Karpas-422 (cell line): ENCODE results near the gene WNT1. TPM values are rescaled to one million over a fixed set of nuclear protein-coding genes. Genes with fewer than 3 reads are reported as not detected.

ENCODE experiments used
- DNase-seq: peaks from one replicate; pipeline ENCODE4 v3.0.0-alpha.2; 2015
- H2AFZ ChIP-seq: fragments of 200-600 bp; sonication (generic); 2 replicates; pipeline ENCODE4 v1.6.1; 2014; ENCODE audit warnings: antibody characterized with exemption, low read length, mixed read lengths
- H3K27ac ChIP-seq: fragments of 200-600 bp; sonication (generic); 2 replicates; pipeline ENCODE4 v1.5.1; 2014; ENCODE audit warnings: mild to moderate bottlenecking, low read length, moderate library complexity
- H3K27me3 ChIP-seq: fragments of 200-600 bp; sonication (generic); 2 replicates; pipeline ENCODE4 v1.6.1; 2014; ENCODE audit warnings: low read length, mixed read lengths
- H3K36me3 ChIP-seq: fragments of 200-600 bp; sonication (generic); 2 replicates; pipeline ENCODE4 v1.6.1; 2014; ENCODE audit warnings: low read length, mixed read lengths; ENCODE audit not compliant: insufficient read depth
- H3K4me1 ChIP-seq: fragments of 200-600 bp; sonication (generic); 2 replicates; pipeline ENCODE4 v1.6.1; 2014; ENCODE audit warnings: mild to moderate bottlenecking, low read length, mixed read lengths
- H3K4me2 ChIP-seq: fragments of 200-600 bp; sonication (generic); 2 replicates; pipeline ENCODE4 v1.6.1; 2014; ENCODE audit warnings: low read length, low read depth, mild to moderate bottlenecking; ENCODE audit not compliant: poor library complexity, severe bottlenecking
- H3K4me3 ChIP-seq: fragments of 200-600 bp; sonication (generic); 2 replicates; pipeline ENCODE4 v1.5.1; 2014; ENCODE audit warnings: mild to moderate bottlenecking, antibody characterized with exemption, low read length, mixed read lengths
- H3K79me2 ChIP-seq: fragments of 200-600 bp; sonication (generic); 2 replicates; pipeline ENCODE4 v1.6.1; 2014; ENCODE audit warnings: mild to moderate bottlenecking, low read length, mixed read lengths
- H3K9ac ChIP-seq: fragments of 200-600 bp; sonication (generic); 2 replicates; pipeline ENCODE4 v1.6.0; 2014; ENCODE audit warnings: low read length
- H3K9me2 ChIP-seq: fragments of 200-600 bp; sonication (generic), shearing (Covaris generic); replicated peaks from 2 replicates; pipeline ENCODE4 v1.6.0; 2014; ENCODE audit warnings: mild to moderate bottlenecking, low read length, moderate library complexity; ENCODE audit not compliant: insufficient read depth
- H3K9me3 ChIP-seq: fragments of 300-700, 200-600 bp; sonication (generic); 2 replicates; pipeline ENCODE4 v1.6.1; 2014; ENCODE audit warnings: low read length, mixed read lengths
- H4K20me1 ChIP-seq: fragments of 200-600 bp; sonication (generic); 2 replicates; pipeline ENCODE4 v1.6.1; 2014; ENCODE audit warnings: mild to moderate bottlenecking, antibody characterized with exemption, low read length, low read depth; ENCODE audit not compliant: insufficient read depth
- total RNA-seq: library from RNA; depleted of rRNA; stranded (reverse); fragments of >200 nt; shearing (Covaris generic); gene quantifications from 2 replicates; pipeline ENCODE4 v1.2.3, GENCODE V29; 2014; ENCODE audit warnings: low replicate concordance; rRNA removed

The WNT1 gene
- total RNA-seq: not detected in 2 replicates

DNA sequence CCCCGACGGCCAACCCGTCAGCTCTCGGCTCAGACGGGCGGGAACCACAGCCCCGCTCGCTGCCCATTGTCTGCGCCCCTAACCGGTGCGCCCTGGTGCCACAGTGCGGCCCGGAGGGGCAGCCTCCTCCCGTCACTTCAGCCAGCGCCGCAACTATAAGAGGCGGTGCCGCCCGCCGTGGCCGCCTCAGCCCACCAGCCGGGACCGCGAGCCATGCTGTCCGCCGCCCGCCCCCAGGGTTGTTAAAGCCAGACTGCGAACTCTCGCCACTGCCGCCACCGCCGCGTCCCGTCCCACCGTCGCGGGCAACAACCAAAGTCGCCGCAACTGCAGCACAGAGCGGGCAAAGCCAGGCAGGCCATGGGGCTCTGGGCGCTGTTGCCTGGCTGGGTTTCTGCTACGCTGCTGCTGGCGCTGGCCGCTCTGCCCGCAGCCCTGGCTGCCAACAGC, at the start of gene WNT1:
Gene WNT1, plus strand, starts transcription at position 32 of the 450 bp plus-strand sequence. Its CDS starts 329 bp downstream, at position 361.
- no peaks in the 10 kb centered on the region for H4K20me1 ChIP-seq
- H3K9me3 ChIP-seq: no peaks in the 10 kb centered on the region
- no peak within 1 kb of the TSS for H3K27ac ChIP-seq
- H3K9ac ChIP-seq: peak within 1 kb of the TSS; percentile 45
- H3K36me3 ChIP-seq: no peaks in the 10 kb centered on the region
- H3K4me3 ChIP-seq: peak within 1 kb of the TSS; percentile 47; the same call in 1 of the 2 replicates
- H3K4me1 ChIP-seq: peaks cover 10% of the 10 kb centered on the region
- peak within 1 kb of the TSS; percentile 57 for H3K4me2 ChIP-seq
- DNase-seq: no peak
- H2AFZ ChIP-seq: no peak within 1 kb of the TSS
- no peaks in the 10 kb centered on the region for H3K27me3 ChIP-seq
- H3K9me2 ChIP-seq: no peaks in the 10 kb centered on the region
- H3K79me2 ChIP-seq: no peaks in the 10 kb centered on the region

DNA sequence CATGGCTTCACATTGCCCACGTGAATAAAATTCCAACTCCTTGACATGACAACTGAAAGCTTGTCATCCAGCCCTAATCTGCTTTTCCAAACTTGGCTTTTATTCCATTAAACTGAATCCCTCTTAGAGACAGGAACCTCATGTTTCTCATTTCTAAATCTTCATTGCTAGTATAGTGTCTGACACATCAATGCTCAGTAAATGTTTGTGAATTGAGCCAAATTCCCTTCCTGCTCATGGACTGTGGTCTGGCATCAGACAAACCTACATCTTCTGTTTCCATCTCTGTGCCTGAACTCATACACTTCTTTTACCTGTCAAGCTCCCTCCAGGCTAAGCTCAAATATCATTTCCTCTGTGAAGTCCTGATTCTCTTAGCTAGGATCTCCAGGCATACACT, 48.6 kb upstream of the WNT1 start:
- Histone ChIP-seq H3K9me3 (no peaks in the 10 kb centered on the region), H4K20me1 (no peaks in the 10 kb centered on the region), H3K9ac (no peak overlapping the region), H3K4me1 (peaks cover 6% of the 10 kb centered on the region), H3K4me3 (no peak overlapping the region), H3K9me2 (no peaks in the 10 kb centered on the region), H2AFZ (no peak overlapping the region), H3K36me3 (peaks cover 26% of the 10 kb centered on the region; the same call in 1 of the 2 replicates), H3K27me3 (no peaks in the 10 kb centered on the region), H3K4me2 (no peak overlapping the region), H3K27ac (no peak overlapping the region), H3K79me2 (0 out of 2 replicates have a peak, but pooled peaks cover 3% of the 10 kb centered on the region)
- no peak for DNase-seq

DNA sequence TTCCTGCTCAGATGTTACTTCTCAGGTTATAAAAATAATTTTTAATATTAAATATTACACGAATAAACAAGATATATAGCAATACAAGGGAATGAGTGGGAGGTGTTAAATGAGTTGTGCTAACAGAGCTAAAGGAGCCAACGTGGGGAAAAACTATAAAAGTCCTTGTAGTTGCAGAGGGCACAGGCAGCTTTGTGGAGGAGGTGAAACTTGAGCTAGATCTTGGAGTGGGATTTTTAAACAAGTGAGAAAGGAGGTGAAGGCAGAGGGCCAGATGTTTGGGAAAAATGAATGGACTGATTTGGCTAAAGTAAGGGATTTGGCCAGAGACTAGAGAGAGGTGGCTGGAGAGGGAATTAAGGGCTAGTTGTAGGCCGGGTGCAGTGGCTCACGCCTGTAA, 47.6 kb upstream of the WNT1 start:
- no peak overlapping the region for H3K9ac ChIP-seq
- no peaks in the 10 kb centered on the region for H4K20me1 ChIP-seq
- no peaks in the 10 kb centered on the region for H3K27me3 ChIP-seq
- H3K4me2 ChIP-seq: no peak overlapping the region
- no peak for DNase-seq
- H3K79me2 ChIP-seq: 0 out of 2 replicates have a peak, but pooled peaks cover 3% of the 10 kb centered on the region
- H3K9me3 ChIP-seq: no peaks in the 10 kb centered on the region
- no peak overlapping the region for H2AFZ ChIP-seq
- H3K9me2 ChIP-seq: no peaks in the 10 kb centered on the region
- H3K36me3 ChIP-seq: peaks cover 29% of the 10 kb centered on the region; the same call in 1 of the 2 replicates
- no peak overlapping the region for H3K27ac ChIP-seq
- H3K4me3 ChIP-seq: no peak overlapping the region
- peaks cover 6% of the 10 kb centered on the region for H3K4me1 ChIP-seq

DNA sequence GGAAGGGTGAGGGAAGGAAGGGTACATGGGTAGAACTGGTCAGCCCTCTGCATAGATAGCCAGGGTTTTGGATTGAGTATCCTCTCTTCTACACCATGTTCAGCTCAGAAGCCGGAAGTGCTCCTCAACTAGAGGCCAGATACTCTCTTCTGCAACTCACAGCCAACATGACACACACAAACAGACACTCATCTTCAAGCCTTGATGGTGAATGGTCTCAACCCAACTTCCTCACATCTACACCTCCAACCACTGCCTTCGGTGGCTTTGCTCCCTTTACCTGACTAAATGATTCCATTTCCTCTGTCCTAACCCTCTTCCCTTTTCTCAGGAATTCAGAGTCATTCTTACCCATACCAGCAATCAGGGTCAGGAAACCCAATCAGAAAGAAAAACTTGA, 45.2 kb upstream of the WNT1 start:
- Histone ChIP-seq H3K36me3 (peaks cover 35% of the 10 kb centered on the region; the same call in 1 of the 2 replicates), H3K27ac (no peak overlapping the region), H3K9me2 (no peaks in the 10 kb centered on the region), H3K9ac (no peak overlapping the region), H3K9me3 (no peaks in the 10 kb centered on the region), H2AFZ (no peak overlapping the region), H3K27me3 (no peaks in the 10 kb centered on the region), H3K79me2 (0 out of 2 replicates have a peak, but pooled peaks cover 3% of the 10 kb centered on the region), H3K4me3 (no peak overlapping the region), H4K20me1 (peaks cover 6% of the 10 kb centered on the region; the same call in 1 of the 2 replicates), H3K4me1 (no peaks in the 10 kb centered on the region), H3K4me2 (no peak overlapping the region)
- DNase-seq: no peak

DNA sequence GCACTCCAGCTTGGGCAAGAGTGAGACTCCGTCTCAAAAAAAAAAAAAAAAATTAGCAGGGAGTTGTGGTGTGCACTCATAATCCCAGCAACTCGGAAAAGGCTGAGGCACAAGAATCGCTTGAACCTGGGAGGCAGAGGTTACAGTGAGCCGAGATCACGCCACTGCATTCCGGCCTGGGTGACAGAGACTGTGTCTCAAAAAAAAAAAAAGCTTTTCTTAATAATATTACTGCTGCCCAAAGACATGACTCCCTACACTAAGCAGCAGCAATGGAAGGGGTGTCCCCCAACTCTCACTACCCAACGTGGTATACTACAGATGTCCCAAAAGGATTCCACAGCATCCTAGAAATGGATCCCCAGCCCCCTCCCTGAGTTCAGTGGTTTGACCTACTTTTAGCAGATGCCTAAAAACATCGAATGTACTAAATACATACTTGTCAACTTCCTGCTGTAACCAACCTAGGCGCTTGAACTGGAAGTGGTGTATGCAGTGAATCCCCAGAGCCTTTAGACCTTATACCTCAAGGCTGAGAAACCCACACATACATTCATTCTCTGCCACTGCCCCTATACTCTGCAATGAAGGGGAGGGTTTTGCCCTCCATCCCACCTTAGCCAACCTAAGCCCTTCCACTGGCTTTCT, 44.3 kb upstream of the WNT1 start:
- no peak for DNase-seq
- no peaks in the 10 kb centered on the region for H3K27me3 ChIP-seq
- no peak overlapping the region for H2AFZ ChIP-seq
- H3K79me2 ChIP-seq: 0 out of 2 replicates have a peak, but pooled peaks cover 3% of the 10 kb centered on the region
- H3K4me2 ChIP-seq: no peak overlapping the region
- no peaks in the 10 kb centered on the region for H3K4me1 ChIP-seq
- peaks cover 35% of the 10 kb centered on the region; the same call in 1 of the 2 replicates for H3K36me3 ChIP-seq
- no peaks in the 10 kb centered on the region for H3K9me2 ChIP-seq
- no peaks in the 10 kb centered on the region for H3K9me3 ChIP-seq
- no peak overlapping the region for H3K4me3 ChIP-seq
- H4K20me1 ChIP-seq: peaks cover 6% of the 10 kb centered on the region; the same call in 1 of the 2 replicates
- H3K9ac ChIP-seq: no peak overlapping the region
- no peak overlapping the region for H3K27ac ChIP-seq

DNA sequence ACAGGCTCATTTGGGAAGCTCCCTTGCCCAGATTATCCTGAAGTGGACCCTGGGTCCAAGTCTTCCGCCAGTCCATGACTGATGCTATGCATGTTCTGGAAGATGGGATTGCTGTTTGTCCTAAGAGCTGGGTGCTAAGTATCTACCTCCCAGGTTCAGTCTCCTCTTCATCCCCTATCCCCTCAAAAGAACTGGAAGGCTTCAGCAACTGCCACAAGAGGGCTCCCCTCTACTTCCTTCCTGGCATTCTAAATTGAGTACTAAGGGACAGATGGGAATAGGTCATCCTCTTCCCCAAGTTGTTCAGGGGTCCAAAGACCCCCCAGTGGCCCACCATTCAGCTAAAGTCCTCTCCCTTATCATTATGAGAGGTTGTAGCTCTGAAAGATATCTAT, 43.8 kb upstream of the WNT1 start:
- Histone ChIP-seq H3K4me1 (no peaks in the 10 kb centered on the region), H3K9ac (no peak overlapping the region), H3K27me3 (no peaks in the 10 kb centered on the region), H3K4me3 (no peak overlapping the region), H3K4me2 (no peak overlapping the region), H3K9me2 (no peaks in the 10 kb centered on the region), H3K79me2 (0 out of 2 replicates have a peak, but pooled peaks cover 3% of the 10 kb centered on the region), H3K9me3 (no peaks in the 10 kb centered on the region), H4K20me1 (peaks cover 6% of the 10 kb centered on the region; the same call in 1 of the 2 replicates), H2AFZ (no peak overlapping the region), H3K27ac (no peak overlapping the region), H3K36me3 (peaks cover 35% of the 10 kb centered on the region; the same call in 1 of the 2 replicates)
- DNase-seq: no peak

DNA sequence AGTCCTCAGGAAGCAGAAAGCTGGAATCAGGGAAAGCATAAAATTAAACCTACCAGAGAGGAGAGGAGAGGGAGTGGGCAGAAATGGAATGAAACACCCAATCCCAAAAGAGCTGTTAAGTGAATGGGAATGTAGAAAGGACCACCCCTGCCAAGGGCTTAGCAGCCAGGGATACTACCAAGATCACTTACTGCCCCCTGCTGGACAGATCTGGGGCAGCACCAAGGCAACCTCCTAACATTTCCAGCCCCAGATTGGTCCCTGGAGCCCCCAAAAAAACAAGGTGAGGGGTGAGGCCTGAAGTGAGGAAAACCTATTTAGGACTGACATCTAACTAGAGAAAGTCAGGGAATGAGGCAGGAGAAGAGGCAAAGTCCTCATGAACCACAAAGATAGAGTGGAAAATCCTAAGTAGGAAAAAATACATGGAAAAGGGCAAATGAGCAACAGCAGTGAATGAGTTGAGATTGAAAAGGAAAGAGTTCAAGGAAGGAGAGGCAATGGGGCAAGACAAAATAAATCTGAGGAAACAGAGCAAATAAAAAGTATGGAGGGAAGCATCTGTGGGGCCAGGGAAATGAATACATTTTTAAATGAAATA, 41.6 kb upstream of the WNT1 start:
- H3K79me2 ChIP-seq: 0 out of 2 replicates have a peak, but pooled peaks cover 3% of the 10 kb centered on the region
- peaks cover 11% of the 10 kb centered on the region; the same call in 1 of the 2 replicates for H4K20me1 ChIP-seq
- peaks cover 30% of the 10 kb centered on the region; the same call in 1 of the 2 replicates for H3K36me3 ChIP-seq
- H3K27me3 ChIP-seq: no peaks in the 10 kb centered on the region
- DNase-seq: peak; percentile 90
- H2AFZ ChIP-seq: no peak overlapping the region
- H3K9ac ChIP-seq: no peak overlapping the region
- no peaks in the 10 kb centered on the region for H3K9me3 ChIP-seq
- no peak overlapping the region for H3K27ac ChIP-seq
- no peak overlapping the region for H3K4me3 ChIP-seq
- no peaks in the 10 kb centered on the region for H3K9me2 ChIP-seq
- H3K4me1 ChIP-seq: no peaks in the 10 kb centered on the region
- H3K4me2 ChIP-seq: no peak overlapping the region

DNA sequence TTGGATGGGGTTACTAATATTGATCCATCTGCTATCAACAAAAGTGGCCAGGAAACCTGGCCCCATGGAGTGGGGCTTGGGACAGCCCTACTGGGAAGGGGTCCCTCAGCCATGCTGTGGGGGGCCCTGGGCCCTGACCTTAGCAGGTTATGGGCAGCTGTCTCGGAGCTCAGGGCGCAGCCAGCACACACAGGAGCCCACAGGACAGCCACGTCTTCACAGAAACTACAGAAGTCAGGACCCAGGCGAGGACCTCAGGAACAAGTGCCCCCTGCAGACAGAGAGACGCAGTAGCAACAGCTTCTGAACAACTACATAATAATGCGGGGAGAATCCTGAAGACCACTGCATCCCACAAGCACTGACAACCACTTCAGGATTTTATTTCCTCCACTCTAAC, 41.0 kb upstream of the WNT1 start:
- no peaks in the 10 kb centered on the region for H3K27me3 ChIP-seq
- no peak overlapping the region for H3K27ac ChIP-seq
- H3K9me2 ChIP-seq: no peaks in the 10 kb centered on the region
- no peak overlapping the region for H3K9ac ChIP-seq
- no peak overlapping the region for H3K4me2 ChIP-seq
- no peak overlapping the region for H3K4me3 ChIP-seq
- H4K20me1 ChIP-seq: peaks cover 15% of the 10 kb centered on the region; the same call in 1 of the 2 replicates
- no peaks in the 10 kb centered on the region for H3K9me3 ChIP-seq
- peak; percentile 71 for DNase-seq
- H2AFZ ChIP-seq: no peak overlapping the region
- peaks cover 28% of the 10 kb centered on the region; the same call in 1 of the 2 replicates for H3K36me3 ChIP-seq
- peaks cover 7% of the 10 kb centered on the region; the same call in 1 of the 2 replicates for H3K79me2 ChIP-seq
- no peaks in the 10 kb centered on the region for H3K4me1 ChIP-seq
